Placental pericyte (primary cell): ENCODE data around the gene SLAIN1. TPM values are rescaled to one million over a fixed set of nuclear protein-coding genes. Genes with fewer than 3 reads are reported as not detected.

Source experiments
- small RNA-seq: library from RNA; depleted of rRNA; stranded (forward); fragments of <200 nt; gene quantifications from one replicate; pipeline ENCODE3, GENCODE V24; 2012; ENCODE audit warnings: low replicate concordance
- total RNA-seq: library from RNA; depleted of rRNA; stranded (reverse); fragments of >200 nt; gene quantifications from 2 replicates; pipeline ENCODE4 v1.2.3, GENCODE V29; 2012

The SLAIN1 gene
- under 0.01 TPM in 1 of 2 replicates, not detected in the other for total RNA-seq

GRCh38 chr13:77697217-77698103, at the start of gene SLAIN1:
SLAIN1 (plus strand) TSS chr13:77697687; CDS start chr13:77697914, 227 bp downstream.

Small RNA genes within 50 kb of the gene (small RNA-seq; reads per million reads assigned to genes)
- gene MIR3665 = not detected
- not detected for gene SPTLC1P5

Other genes with a start within 250 kb of the SLAIN1 start
- under 0.01 TPM in 1 of 2 replicates, not detected in the other for gene SCEL, start 162.0 kb upstream of the SLAIN1 start, total RNA-seq
- 7.3 and 12.5 TPM in 2 replicates for gene EDNRB, start 221.1 kb downstream of the SLAIN1 start, total RNA-seq